ENCODE measurements around the gene TBC1D1. TPM values are rescaled to one million over a fixed set of nuclear protein-coding genes. Genes with fewer than 3 reads are reported as not detected.

Gene TBC1D1
- total and polyA plus RNA-seq, 2 experiments from 2014 or later, result 53.9 to 151 TPM

GRCh38 chr4:38177641-38178391 is 286.9 kb downstream of the TBC1D1 start:
- H3K79me2 ChIP-seq (replicated peaks; ENCODE audit: insufficient read depth), result no peaks in the 10 kb centered on the region
- no peak overlapping the region for H3K4me3 ChIP-seq
- no peak overlapping the region for H3K27ac ChIP-seq (ENCODE audit: low read depth)
- no peaks in the 10 kb centered on the region for H4K20me1 ChIP-seq (replicated peaks; ENCODE audit: insufficient read depth)
- TF ChIP-seq JUNB (IDR thresholded peaks at IDR 0.05; ENCODE audit: unreplicated experiment) (no peak), STAT1 (IDR thresholded peaks at IDR 0.05; ENCODE audit: unreplicated experiment) (no peak), NANOG (IDR thresholded peaks at IDR 0.05; ENCODE audit: borderline replicate concordance) (no peak), ZNF114 (CRISPR knock-in tag; IDR thresholded peaks at IDR 0.05) (no peak), EZH2phosphoT487 (IDR thresholded peaks at IDR 0.05; ENCODE audit: unreplicated experiment) (no peak)
- Mint-ChIP-seq H3K4me3 (no peak overlapping the region), H3K4me1 (peaks cover 3% of the 10 kb centered on the region), H3K27ac (no peak overlapping the region), H3K27me3 (ENCODE audit: insufficient read depth, low read depth, poor library complexity) (peaks cover 2% of the 10 kb centered on the region), H3K36me3 (ENCODE audit: low read depth) (peaks cover 36% of the 10 kb centered on the region), H3K9me3 (peaks cover 39% of the 10 kb centered on the region)
- no peak for ATAC-seq
- no peaks in the 10 kb centered on the region for H3K4me1 ChIP-seq (ENCODE audit: insufficient read depth)
- no peak for DNase-seq (ENCODE audit: low spot score)
- H3K4me2 ChIP-seq, result no peak overlapping the region
- no peaks in the 10 kb centered on the region for H3K9me2 ChIP-seq (ENCODE audit: insufficient read depth)
- no peak overlapping the region for H2AFZ ChIP-seq
- no peaks in the 10 kb centered on the region for H3F3A ChIP-seq (replicated peaks; ENCODE audit: low read depth)
- no peaks in the 10 kb centered on the region for H3K27me3 ChIP-seq (ENCODE audit: insufficient read depth)
- 0 out of 2 replicates have a peak, but pooled peaks cover 4% of the 10 kb centered on the region for H3K36me3 ChIP-seq (ENCODE audit: insufficient read depth)

- Mint-ChIP-seq H3K9me3 (peaks cover 46% of the 10 kb centered on the region), H3K4me3 (no peak overlapping the region), H3K36me3 (ENCODE audit: low read depth) (peaks cover 42% of the 10 kb centered on the region), H3K27ac (no peak overlapping the region), H3K27me3 (ENCODE audit: insufficient read depth, low read depth, poor library complexity) (peaks cover 2% of the 10 kb centered on the region), H3K4me1 (peaks cover 3% of the 10 kb centered on the region)
- no peak for ATAC-seq
- TF ChIP-seq ZNF331 (CRISPR knock-in tag; IDR thresholded peaks at IDR 0.05; ENCODE audit: low read depth) (no peak), CTCF (conservative IDR thresholded peaks at IDR 0.05; ENCODE audit: low read depth in 2 of 2) (no peak)
- Histone ChIP-seq H3K4me3 (no peak overlapping the region), H3K4me1 (ENCODE audit: insufficient read depth) (no peaks in the 10 kb centered on the region), H3K27me3 (ENCODE audit: insufficient read depth) (no peaks in the 10 kb centered on the region), H3K79me2 (replicated peaks; ENCODE audit: insufficient read depth) (no peaks in the 10 kb centered on the region), H3K36me3 (ENCODE audit: insufficient read depth) (0 out of 2 replicates have a peak, but pooled peaks cover 4% of the 10 kb centered on the region), H4K20me1 (replicated peaks; ENCODE audit: insufficient read depth) (no peaks in the 10 kb centered on the region), H2AFZ (no peak overlapping the region), H3K27ac (ENCODE audit: low read depth) (no peak overlapping the region), H3K4me2 (no peak overlapping the region), H3K9me2 (ENCODE audit: insufficient read depth) (no peaks in the 10 kb centered on the region), H3F3A (replicated peaks; ENCODE audit: low read depth) (no peaks in the 10 kb centered on the region)
- no peak for DNase-seq (ENCODE audit: low spot score)
Measured at GRCh38 chr4:38178392-38178995, 287.6 kb downstream of the TBC1D1 start.

All from GM23338 (cell line).